Keratinocyte (primary cell): Measurements from ENCODE around the gene STK32B. TPM values are rescaled to one million over a fixed set of nuclear protein-coding genes. Genes with fewer than 3 reads are reported as not detected.

Experiments
- DNase-seq: peaks from one replicate; pipeline ENCODE4 v3.0.0-alpha.2; 2011; ENCODE audit warnings: low read depth, missing footprints, low spot score
- FAIRE-seq: peaks from 2 replicates; lab custom pipeline; 2011; peaks lifted over from hg19 to GRCh38; lab: Jason Lieb, UNC
- H2AFZ ChIP-seq: 2 replicates; pipeline ENCODE4 v1.6.0; 2012; ENCODE audit warnings: low read length, control low read depth, inconsistent platforms; ENCODE audit not compliant: control insufficient read depth
- H3K27ac ChIP-seq: 2 replicates; pipeline ENCODE4 v1.5.1; 2011; ENCODE audit warnings: low read length; ENCODE audit not compliant: control insufficient read depth, insufficient read depth
- H3K27me3 ChIP-seq: 3 replicates; pipeline ENCODE4 v1.6.0; 2011; ENCODE audit warnings: low read length; ENCODE audit not compliant: control insufficient read depth, insufficient read depth; ENCODE audit errors: extremely low read depth
- H3K36me3 ChIP-seq, 2 experiments: 2 replicates in 1 of 2; 3 replicates in 1 of 2; pipeline ENCODE4 v1.5.1; 2011; ENCODE audit warnings: low read length in 2 of 2, mild to moderate bottlenecking in 1 of 2; ENCODE audit not compliant: control insufficient read depth in 2 of 2, insufficient read depth in 2 of 2; ENCODE audit errors: extremely low read depth in 1 of 2
- H3K4me1 ChIP-seq: 3 replicates; pipeline ENCODE4 v1.5.1; 2011; ENCODE audit warnings: low read length; ENCODE audit not compliant: control insufficient read depth, insufficient read depth; ENCODE audit errors: extremely low read depth
- H3K4me2 ChIP-seq: 3 replicates; pipeline ENCODE4 v1.6.0; 2011; ENCODE audit warnings: low read depth, low read length; ENCODE audit not compliant: control insufficient read depth, insufficient read depth; ENCODE audit errors: extremely low read depth
- H3K4me3 ChIP-seq, 3 experiments: fragments of 200-600 bp in 1 of 3; sonication (generic) in 1 of 3; 2 replicates in 2 of 3; 3 replicates in 1 of 3; pipeline ENCODE4 v1.5.1; 2011 to 2016; ENCODE audit warnings: low read length in 3 of 3, mild to moderate bottlenecking in 3 of 3, control low read depth in 2 of 3, inconsistent platforms in 1 of 3, low read depth in 1 of 3, mixed read lengths in 1 of 3, mixed run types in 1 of 3, moderate library complexity in 1 of 3; ENCODE audit not compliant: control insufficient read depth in 2 of 3, insufficient read depth in 2 of 3; ENCODE audit errors: extremely low read depth in 1 of 3
- H3K79me2 ChIP-seq: 2 replicates; pipeline ENCODE4 v1.6.0; 2012; ENCODE audit warnings: low read length; ENCODE audit not compliant: control insufficient read depth, insufficient read depth
- H3K9ac ChIP-seq: 3 replicates; pipeline ENCODE4 v1.6.0; 2011; ENCODE audit warnings: low read length; ENCODE audit not compliant: control insufficient read depth, insufficient read depth; ENCODE audit errors: extremely low read depth
- H3K9me1 ChIP-seq: 3 replicates; pipeline ENCODE4 v1.6.0; 2011; ENCODE audit warnings: low read length; ENCODE audit not compliant: control insufficient read depth, insufficient read depth; ENCODE audit errors: extremely low read depth
- H3K9me3 ChIP-seq: 2 replicates; pipeline ENCODE4 v1.5.1; 2012; ENCODE audit warnings: low read depth, low read length; ENCODE audit not compliant: control insufficient read depth
- H4K20me1 ChIP-seq: 3 replicates; pipeline ENCODE4 v1.6.0; 2011; ENCODE audit warnings: low read length; ENCODE audit not compliant: control insufficient read depth, insufficient read depth; ENCODE audit errors: extremely low read depth
- EZH2 ChIP-seq: IDR thresholded peaks from one replicate; pipeline ENCODE4 v1.6.1; 2012; ENCODE audit warnings: inconsistent platforms, mild to moderate bottlenecking, low read length, moderate library complexity
- dilution Hi-C: fragments of 300-500 bp; cut with MboI; formaldehyde crosslinking; loops from one replicate; pipeline ENCODE4 v1.7.0; 2020; ENCODE audit warnings: low sequenced_read_pairs; ENCODE audit not compliant: extremely low pct_ligation_motif_present
- polyA plus RNA-seq, 5 experiments: library from polyadenylated mRNA; depleted of rRNA in 3 of 5; stranded (reverse) in 3 of 5; stranded (forward) in 1 of 5; unstranded in 1 of 5; fragments of >200 nt; gene quantifications; 1 replicate in 1 of 5; 2 replicates in 3 of 5; 3 replicates in 1 of 5; pipeline versions ENCODE4 v1.2.1 to v1.2.3, GENCODE V29; 2011 to 2012; ENCODE audit warnings: missing spikeins in 2 of 5, low read depth in 1 of 5, low replicate concordance in 1 of 5
- TF ChIP-seq, protein P1 (sequence below), 3 experiments: IDR thresholded peaks in 1 of 3; conservative IDR thresholded peaks in 1 of 3; optimal IDR thresholded peaks in 1 of 3; 2 replicates in 2 of 3; 3 replicates in 1 of 3; pipeline versions ENCODE3 to v1.5.1; 2011; ENCODE audit warnings: low read length in 3 of 3, mild to moderate bottlenecking in 3 of 3, moderate library complexity in 2 of 3, control low read depth in 1 of 3, inconsistent platforms in 1 of 3; ENCODE audit not compliant: insufficient read depth in 2 of 3; ENCODE audit errors: extremely low read depth in 1 of 3

Gene STK32B
- polyA plus RNA-seq, 1 donor (not counting 4 experiments of a cell fraction or from before 2014, with no cell fraction given) = 3.4 TPM

DNA sequence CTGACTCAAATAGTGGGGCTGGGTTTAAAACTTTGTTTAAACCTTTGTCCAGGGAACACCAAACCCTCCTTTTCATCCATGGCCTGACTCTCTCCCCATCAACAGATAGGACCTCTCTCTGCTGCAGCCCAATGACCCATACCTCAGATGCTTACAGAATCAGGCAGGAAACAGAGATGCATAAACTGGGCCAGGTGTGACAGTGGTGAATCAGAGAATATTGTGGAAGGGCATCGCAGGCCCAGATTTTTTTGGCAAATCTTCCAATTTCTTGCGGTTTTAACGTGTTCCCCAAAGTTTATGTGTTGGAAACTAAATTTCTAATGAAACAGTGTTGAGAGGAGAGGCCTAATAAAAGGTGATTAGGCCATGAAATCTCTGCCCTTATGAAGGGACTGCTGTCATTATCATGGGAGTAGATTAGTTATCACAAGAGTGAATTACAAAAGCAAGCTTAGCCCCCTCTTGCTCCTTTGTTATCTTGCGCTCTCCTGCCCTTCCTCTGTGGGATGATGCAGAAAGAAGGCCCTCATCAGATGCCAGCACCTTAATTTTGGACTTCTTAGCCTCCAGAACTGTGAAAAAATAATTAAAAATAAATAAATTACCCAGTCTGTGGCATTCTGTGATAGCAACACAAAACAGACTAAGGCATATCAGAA lies 82.8 kb downstream of the STK32B start:
- TF ChIP-seq, protein P1, sequence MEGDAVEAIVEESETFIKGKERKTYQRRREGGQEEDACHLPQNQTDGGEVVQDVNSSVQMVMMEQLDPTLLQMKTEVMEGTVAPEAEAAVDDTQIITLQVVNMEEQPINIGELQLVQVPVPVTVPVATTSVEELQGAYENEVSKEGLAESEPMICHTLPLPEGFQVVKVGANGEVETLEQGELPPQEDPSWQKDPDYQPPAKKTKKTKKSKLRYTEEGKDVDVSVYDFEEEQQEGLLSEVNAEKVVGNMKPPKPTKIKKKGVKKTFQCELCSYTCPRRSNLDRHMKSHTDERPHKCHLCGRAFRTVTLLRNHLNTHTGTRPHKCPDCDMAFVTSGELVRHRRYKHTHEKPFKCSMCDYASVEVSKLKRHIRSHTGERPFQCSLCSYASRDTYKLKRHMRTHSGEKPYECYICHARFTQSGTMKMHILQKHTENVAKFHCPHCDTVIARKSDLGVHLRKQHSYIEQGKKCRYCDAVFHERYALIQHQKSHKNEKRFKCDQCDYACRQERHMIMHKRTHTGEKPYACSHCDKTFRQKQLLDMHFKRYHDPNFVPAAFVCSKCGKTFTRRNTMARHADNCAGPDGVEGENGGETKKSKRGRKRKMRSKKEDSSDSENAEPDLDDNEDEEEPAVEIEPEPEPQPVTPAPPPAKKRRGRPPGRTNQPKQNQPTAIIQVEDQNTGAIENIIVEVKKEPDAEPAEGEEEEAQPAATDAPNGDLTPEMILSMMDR (optimal IDR thresholded peaks at IDR 0.05 in 1 of 3, IDR thresholded peaks at IDR 0.05 in 1 of 3, conservative IDR thresholded peaks at IDR 0.05 in 1 of 3; ENCODE audit: extremely low read depth in 1 of 3, insufficient read depth in 2 of 3, low read length in 3 of 3) = no peak
- TF ChIP-seq EZH2 = no peak
- no peaks in the 10 kb centered on the region for H3K27me3 ChIP-seq
- no peaks in the 10 kb centered on the region for H3K79me2 ChIP-seq
- no peak overlapping the region for H3K9ac ChIP-seq
- H4K20me1 ChIP-seq = no peaks in the 10 kb centered on the region
- H3K9me3 ChIP-seq = no peaks in the 10 kb centered on the region
- no peaks in the 10 kb centered on the region for H3K4me1 ChIP-seq
- no peak overlapping the region for H2AFZ ChIP-seq
- no peaks in the 10 kb centered on the region for H3K36me3 ChIP-seq
- DNase-seq = no peak
- no peak overlapping the region for H3K4me3 ChIP-seq
- FAIRE-seq = no peak
- H3K4me2 ChIP-seq = no peak overlapping the region
- H3K9me1 ChIP-seq = no peaks in the 10 kb centered on the region
- dilution Hi-C loops = no loop called here
- H3K27ac ChIP-seq = no peak overlapping the region

DNA sequence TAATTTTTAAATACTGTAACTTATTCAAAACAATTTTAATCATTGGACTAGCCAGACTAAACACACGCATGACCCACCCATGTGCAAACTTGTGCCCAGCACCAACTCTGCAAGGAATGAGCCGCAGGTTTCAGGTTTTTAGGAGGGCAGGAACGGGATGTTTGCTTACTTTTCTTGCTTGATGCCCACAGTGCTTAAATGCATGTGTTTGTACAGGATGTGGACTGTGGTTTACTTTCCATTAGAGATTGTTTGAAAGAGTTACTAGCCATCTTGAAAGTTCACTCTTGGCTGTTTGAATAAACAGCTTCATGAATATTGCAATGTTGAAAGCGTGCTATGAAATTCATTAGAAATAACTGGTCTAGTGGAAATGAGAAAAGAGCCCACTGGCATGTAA lies 83.3 kb downstream of the STK32B start:
- dilution Hi-C loops = no loop called here
- H3K36me3 ChIP-seq = no peaks in the 10 kb centered on the region
- H3K27me3 ChIP-seq = no peaks in the 10 kb centered on the region
- no peak overlapping the region for H3K27ac ChIP-seq
- TF ChIP-seq, protein P1 (optimal IDR thresholded peaks at IDR 0.05 in 1 of 3, IDR thresholded peaks at IDR 0.05 in 1 of 3, conservative IDR thresholded peaks at IDR 0.05 in 1 of 3; ENCODE audit: extremely low read depth in 1 of 3, insufficient read depth in 2 of 3, low read length in 3 of 3) = no peak
- no peak for TF ChIP-seq EZH2
- no peaks in the 10 kb centered on the region for H3K9me3 ChIP-seq
- no peak overlapping the region for H2AFZ ChIP-seq
- no peaks in the 10 kb centered on the region for H3K4me1 ChIP-seq
- no peaks in the 10 kb centered on the region for H3K79me2 ChIP-seq
- H3K4me2 ChIP-seq = no peak overlapping the region
- H3K9me1 ChIP-seq = no peaks in the 10 kb centered on the region
- no peak overlapping the region for H3K9ac ChIP-seq
- no peak for FAIRE-seq
- DNase-seq = no peak
- no peak overlapping the region for H3K4me3 ChIP-seq
- H4K20me1 ChIP-seq = no peaks in the 10 kb centered on the region
